Measurements from ENCODE around the gene NR2C2AP. TPM values are rescaled to one million over a fixed set of nuclear protein-coding genes. Genes with fewer than 3 reads are reported as not detected.
"Not testable (repeated sequence)": the region's sequence is repeated elsewhere in the genome, so short reads cannot be mapped to it uniquely, and the experiment has no call there.

Gene NR2C2AP
- total RNA-seq, 3 donors from 2014 or later = 19.8 to 24.1 (median 21.6) TPM

DNA sequence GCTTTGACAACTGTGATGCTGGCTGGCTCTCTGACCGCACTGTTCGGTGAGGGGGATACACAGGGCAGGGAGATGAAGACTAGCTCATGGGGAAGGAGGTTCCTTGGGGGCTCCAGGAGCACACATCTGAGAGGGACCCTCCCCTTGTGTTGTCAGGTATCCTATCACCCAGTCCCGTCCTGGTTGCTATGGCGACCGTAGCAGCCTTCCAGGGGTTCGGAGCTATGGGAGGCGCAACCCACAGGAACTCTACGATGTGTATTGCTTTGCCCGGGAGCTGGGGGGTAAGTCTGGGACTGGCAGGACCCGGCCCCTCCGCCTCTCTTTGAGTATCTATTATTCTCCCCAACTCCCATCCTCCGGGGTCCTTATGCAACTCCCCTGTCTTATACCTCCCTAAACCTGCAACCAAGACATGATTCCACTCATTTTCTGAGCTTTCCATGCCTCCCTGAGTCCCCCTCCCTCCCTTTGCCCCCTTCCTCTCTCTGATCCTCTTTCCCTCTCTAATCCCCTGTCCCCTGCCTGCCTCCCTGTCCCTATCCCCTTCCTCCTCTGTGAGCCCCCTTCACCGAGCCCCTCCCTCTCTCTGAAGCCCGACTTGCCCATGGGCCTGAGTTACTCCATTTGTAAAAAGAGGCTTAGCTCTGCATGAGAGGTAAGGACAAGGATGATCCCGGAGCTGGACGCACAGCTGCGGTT lies 21.1 kb upstream of the NR2C2AP start:
- TF ChIP-seq POLR2AphosphoS5 (IDR thresholded peaks at IDR 0.05) = no peak
- TF ChIP-seq CTCF (IDR thresholded peaks at IDR 0.05) = no peak
- no peak for TF ChIP-seq POLR2A (IDR thresholded peaks at IDR 0.05)
- no peaks in the 10 kb centered on the region for H3K36me3 ChIP-seq
- H3K9me3 ChIP-seq = no peaks in the 10 kb centered on the region
- H3K4me1 ChIP-seq = no peaks in the 10 kb centered on the region
- peaks cover 3 to 50% of the 10 kb centered on the region in 2 donors for H3K27me3 ChIP-seq
- DNase-seq (ENCODE audit: low spot score in 2 of 2) = no peak
- H3K4me3 ChIP-seq = peak overlapping the region in 2 of 3 donors; percentile 44 to 63
- intact Hi-C loops (cut with DNase I; ENCODE audit: low total_unique reads) = no loop called here
- no peak overlapping the region for H3K27ac ChIP-seq

DNA sequence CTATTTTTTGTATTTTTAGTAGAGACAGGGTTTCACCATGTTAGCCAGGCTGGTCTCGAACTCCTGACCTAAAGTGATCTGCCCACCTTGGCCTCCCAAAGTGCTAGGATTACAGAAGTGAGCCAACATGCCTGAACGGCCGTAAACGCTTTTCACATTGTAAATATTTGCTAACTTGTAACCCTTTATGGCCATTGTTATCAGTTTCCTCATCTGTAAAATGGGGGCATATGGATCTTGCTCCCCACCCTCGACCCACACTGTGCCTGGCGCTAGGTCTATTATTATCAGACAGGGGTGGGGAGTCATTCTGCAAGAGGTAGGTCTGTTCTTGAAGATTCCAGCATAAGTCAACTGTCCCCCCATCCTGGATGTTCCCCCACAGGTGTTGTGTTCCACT lies 20.4 kb upstream of the NR2C2AP start:
- Histone ChIP-seq H3K4me3 (no peak overlapping the region), H3K36me3 (no peaks in the 10 kb centered on the region), H3K27me3 (peaks cover 3 to 50% of the 10 kb centered on the region in 2 donors), H3K27ac (no peak overlapping the region), H3K9me3 (no peaks in the 10 kb centered on the region), H3K4me1 (no peaks in the 10 kb centered on the region)
- no peak for TF ChIP-seq POLR2A (IDR thresholded peaks at IDR 0.05)
- no peak for TF ChIP-seq POLR2AphosphoS5 (IDR thresholded peaks at IDR 0.05)
- TF ChIP-seq CTCF (IDR thresholded peaks at IDR 0.05) = no peak
- intact Hi-C loops (cut with DNase I; ENCODE audit: low total_unique reads) = no loop called here
- no peak for DNase-seq (ENCODE audit: low spot score in 2 of 2)

DNA sequence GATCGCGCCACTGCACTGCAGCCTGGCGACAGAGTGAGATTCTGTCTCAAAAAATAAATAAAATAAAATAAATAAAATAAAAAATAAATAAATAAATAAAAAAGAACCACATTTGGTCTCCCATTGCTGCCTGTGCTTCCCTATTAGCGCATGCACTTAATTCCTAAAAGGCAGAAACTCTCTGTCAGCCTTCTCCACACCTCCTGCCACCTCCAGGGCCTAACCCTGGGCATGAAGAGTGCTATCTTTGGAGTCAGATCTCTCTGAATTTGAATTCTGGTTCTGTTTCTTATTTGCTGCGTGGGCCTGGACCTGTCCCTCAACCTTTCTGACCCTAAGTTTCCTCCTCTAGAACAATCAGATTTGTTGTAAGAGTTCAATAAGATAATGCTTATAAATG lies 19.8 kb upstream of the NR2C2AP start:
- intact Hi-C loops (cut with DNase I; ENCODE audit: low total_unique reads) = no loop called here
- H3K27me3 ChIP-seq = peaks cover 3 to 44% of the 10 kb centered on the region in 2 donors
- no peaks in the 10 kb centered on the region for H3K36me3 ChIP-seq
- no peak for DNase-seq (ENCODE audit: low spot score in 2 of 2)
- no peak overlapping the region for H3K4me3 ChIP-seq
- H3K27ac ChIP-seq = no peak overlapping the region
- TF ChIP-seq CTCF (IDR thresholded peaks at IDR 0.05) = no peak
- TF ChIP-seq POLR2A (IDR thresholded peaks at IDR 0.05) = no peak
- no peak for TF ChIP-seq POLR2AphosphoS5 (IDR thresholded peaks at IDR 0.05)
- H3K9me3 ChIP-seq = no peaks in the 10 kb centered on the region
- no peaks in the 10 kb centered on the region for H3K4me1 ChIP-seq

DNA sequence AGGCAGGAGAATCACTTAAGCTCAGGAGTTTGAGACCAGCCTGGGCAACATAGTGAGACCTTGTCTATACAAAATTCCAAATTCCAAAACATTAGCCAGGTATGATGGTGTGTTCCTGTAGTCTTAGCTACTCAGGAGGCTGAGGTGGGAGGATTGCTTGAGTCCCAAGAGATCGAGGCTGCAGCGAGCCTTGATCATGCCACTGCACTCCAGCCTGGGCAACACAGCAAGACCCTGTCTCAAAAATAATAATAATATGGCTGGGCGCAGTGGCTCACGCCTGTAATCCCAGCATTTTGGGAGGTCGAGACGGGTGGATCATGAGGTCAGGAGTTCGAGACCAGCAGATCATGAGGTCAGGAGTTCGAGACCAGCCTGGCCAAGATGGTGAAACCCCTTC lies 17.8 kb upstream of the NR2C2AP start:
- H3K9me3 ChIP-seq; DNase-seq (ENCODE audit: low spot score in 2 of 2); H3K4me3 ChIP-seq; H3K36me3 ChIP-seq; intact Hi-C loops (cut with DNase I; ENCODE audit: low total_unique reads); H3K27ac ChIP-seq; H3K4me1 ChIP-seq: not testable (repeated sequence)
- H3K27me3 ChIP-seq = peaks cover 0 to 30% of the 10 kb centered on the region in 2 donors

GRCh38 chr19:19218911-19219310 lies 15.7 kb upstream of the NR2C2AP start:
- DNase-seq (ENCODE audit: low spot score in 2 of 2) = no peak
- Histone ChIP-seq H3K36me3 (no peaks in the 10 kb centered on the region), H3K27ac (no peak overlapping the region), H3K4me1 (no peaks in the 10 kb centered on the region), H3K9me3 (no peaks in the 10 kb centered on the region), H3K27me3 (peaks cover 0 to 27% of the 10 kb centered on the region in 2 donors), H3K4me3 (no peak overlapping the region)
- intact Hi-C loops (cut with DNase I; ENCODE audit: low total_unique reads) = no loop called here
- TF ChIP-seq CTCF (IDR thresholded peaks at IDR 0.05) = no peak
- TF ChIP-seq POLR2AphosphoS5 (IDR thresholded peaks at IDR 0.05) = no peak
- TF ChIP-seq POLR2A (IDR thresholded peaks at IDR 0.05) = no peak

Measured in breast epithelium (tissue), 4 donors.